ENCODE data around the gene KIF16B.

GRCh38 chr20:16360668-16361067 is 212.6 kb downstream of the KIF16B start:
- TF ChIP-seq, protein P1, sequence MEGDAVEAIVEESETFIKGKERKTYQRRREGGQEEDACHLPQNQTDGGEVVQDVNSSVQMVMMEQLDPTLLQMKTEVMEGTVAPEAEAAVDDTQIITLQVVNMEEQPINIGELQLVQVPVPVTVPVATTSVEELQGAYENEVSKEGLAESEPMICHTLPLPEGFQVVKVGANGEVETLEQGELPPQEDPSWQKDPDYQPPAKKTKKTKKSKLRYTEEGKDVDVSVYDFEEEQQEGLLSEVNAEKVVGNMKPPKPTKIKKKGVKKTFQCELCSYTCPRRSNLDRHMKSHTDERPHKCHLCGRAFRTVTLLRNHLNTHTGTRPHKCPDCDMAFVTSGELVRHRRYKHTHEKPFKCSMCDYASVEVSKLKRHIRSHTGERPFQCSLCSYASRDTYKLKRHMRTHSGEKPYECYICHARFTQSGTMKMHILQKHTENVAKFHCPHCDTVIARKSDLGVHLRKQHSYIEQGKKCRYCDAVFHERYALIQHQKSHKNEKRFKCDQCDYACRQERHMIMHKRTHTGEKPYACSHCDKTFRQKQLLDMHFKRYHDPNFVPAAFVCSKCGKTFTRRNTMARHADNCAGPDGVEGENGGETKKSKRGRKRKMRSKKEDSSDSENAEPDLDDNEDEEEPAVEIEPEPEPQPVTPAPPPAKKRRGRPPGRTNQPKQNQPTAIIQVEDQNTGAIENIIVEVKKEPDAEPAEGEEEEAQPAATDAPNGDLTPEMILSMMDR (conservative IDR thresholded peaks at IDR 0.05; ENCODE audit: low read depth, low read length), result no peak
- no peak for TF ChIP-seq EZH2 (IDR thresholded peaks at IDR 0.05; ENCODE audit: low read length, unreplicated experiment)

All from PC-3 (cell line).